IMR-90 (cell line): ENCODE data around the gene TRPV4. TPM values are rescaled to one million over a fixed set of nuclear protein-coding genes. Genes with fewer than 3 reads are reported as not detected.

Experiments
- ATAC-seq: fragments of 200-7000 bp; cut with Tn5 transposase; 2 replicates; pipeline ENCODE4 v1.9.1; 2020; ENCODE audit warnings: low read depth, mild to moderate bottlenecking, moderate library complexity
- BruUV-seq: library from RNA; stranded (reverse); fragments of 400-500 nt; replicated peaks from 2 replicates; lab custom pipeline; 2021; lab: Mats Ljungman, UMichigan
- CTCF ChIA-PET: fragments of 300-600 bp; formaldehyde crosslinking; extraction: SDS; loops from one replicate; lab custom pipeline; 2021; ENCODE audit warnings: antibody characterized with exemption; lab: Yijun Ruan, JAX
- POLR2A ChIA-PET: fragments of 300-600 bp; sonication (Branson Sonifier 250); formaldehyde crosslinking; loops from one replicate; lab custom pipeline; 2022; ENCODE audit warnings: antibody characterized with exemption; ENCODE audit not compliant: unreplicated experiment; lab: Charles Lee
- DNase-seq: peaks from one replicate; pipeline ENCODE4 v3.0.0; 2013
- H2AFZ ChIP-seq: replicated peaks from 2 replicates; pipeline ENCODE3; 2013; ENCODE audit warnings: low read length, mild to moderate bottlenecking; ENCODE audit not compliant: poor library complexity
- H2AK5ac ChIP-seq: 2 replicates; pipeline ENCODE4 v1.6.1; 2013; ENCODE audit warnings: low read depth, low read length, inconsistent platforms
- H2AK9ac ChIP-seq: replicated peaks from 2 replicates; pipeline ENCODE3; 2013; ENCODE audit warnings: mild to moderate bottlenecking, low read depth, low read length, moderate library complexity; ENCODE audit not compliant: poor library complexity
- H2BK120ac ChIP-seq: 2 replicates; pipeline ENCODE4 v1.6.1; 2013; ENCODE audit warnings: low read depth, low read length, inconsistent platforms
- H2BK15ac ChIP-seq: 3 replicates; pipeline ENCODE4 v1.6.1; 2013; ENCODE audit warnings: low read depth, low read length, inconsistent platforms
- H2BK20ac ChIP-seq: 2 replicates; pipeline ENCODE4 v1.6.1; 2013; ENCODE audit warnings: low read depth, mild to moderate bottlenecking, inconsistent platforms, low read length, moderate library complexity
- H2BK5ac ChIP-seq: 2 replicates; pipeline ENCODE4 v1.6.1; 2013; ENCODE audit warnings: mild to moderate bottlenecking, low read depth, low read length, inconsistent platforms; ENCODE audit not compliant: poor library complexity, severe bottlenecking
- H3K14ac ChIP-seq: replicated peaks from 2 replicates; pipeline ENCODE4 v1.6.1; 2013; ENCODE audit warnings: low read depth, low read length, inconsistent platforms
- H3K18ac ChIP-seq: 2 replicates; pipeline ENCODE4 v1.6.1; 2013; ENCODE audit warnings: low read depth, low read length, control low read depth
- H3K23ac ChIP-seq: 2 replicates; pipeline ENCODE4 v1.6.1; 2013; ENCODE audit warnings: low read depth, low read length, inconsistent platforms
- H3K27ac ChIP-seq: 2 replicates; pipeline ENCODE4 v1.5.1; 2013; ENCODE audit warnings: mild to moderate bottlenecking, control low read depth, low read length; ENCODE audit not compliant: insufficient read depth
- H3K27me3 ChIP-seq: 2 replicates; pipeline ENCODE4 v1.6.1; 2013; ENCODE audit warnings: low read length; ENCODE audit not compliant: control insufficient read depth, insufficient read depth
- H3K36me3 ChIP-seq: 2 replicates; pipeline ENCODE4 v1.6.1; 2013; ENCODE audit warnings: low read length, mixed read lengths; ENCODE audit not compliant: control insufficient read depth, insufficient read depth
- H3K4ac ChIP-seq: 2 replicates; pipeline ENCODE4 v1.6.1; 2013; ENCODE audit warnings: low read depth, low read length, inconsistent platforms
- H3K4me1 ChIP-seq: 2 replicates; pipeline ENCODE4 v1.6.1; 2013; ENCODE audit warnings: low read length, mixed read lengths; ENCODE audit not compliant: control insufficient read depth, insufficient read depth
- H3K4me2 ChIP-seq: 2 replicates; pipeline ENCODE4 v1.6.1; 2013; ENCODE audit warnings: low read depth, mild to moderate bottlenecking, control low read depth, low read length, moderate library complexity
- H3K4me3 ChIP-seq: 2 replicates; pipeline ENCODE4 v1.5.1; 2013; ENCODE audit warnings: low read depth, mild to moderate bottlenecking, control low read depth, low read length, moderate library complexity; ENCODE audit not compliant: insufficient read depth
- H3K56ac ChIP-seq: 2 replicates; pipeline ENCODE4 v1.6.1; 2013; ENCODE audit warnings: low read length, inconsistent platforms; ENCODE audit not compliant: insufficient read depth; ENCODE audit errors: extremely low read depth
- H3K79me1 ChIP-seq, 2 experiments: 2 replicates each; pipeline ENCODE4 v1.6.1; 2013; ENCODE audit warnings: low read length in 2 of 2, inconsistent platforms in 1 of 2, low read depth in 1 of 2
- H3K9ac ChIP-seq: 2 replicates; pipeline ENCODE4 v1.6.1; 2013; ENCODE audit warnings: low read depth, low read length, control low read depth
- H3K9me1 ChIP-seq: 2 replicates; pipeline ENCODE4 v1.6.1; 2013; ENCODE audit warnings: low read length, inconsistent platforms; ENCODE audit not compliant: insufficient read depth
- H3K9me3 ChIP-seq: 2 replicates; pipeline ENCODE4 v1.6.1; 2013; ENCODE audit warnings: low read length; ENCODE audit not compliant: control insufficient read depth, insufficient read depth
- H4K20me1 ChIP-seq: 2 replicates; pipeline ENCODE4 v1.6.1; 2013; ENCODE audit warnings: low read length, inconsistent platforms; ENCODE audit not compliant: insufficient read depth
- H4K5ac ChIP-seq: 2 replicates; pipeline ENCODE4 v1.6.1; 2013; ENCODE audit warnings: mild to moderate bottlenecking, low read depth, low read length, control low read depth
- H4K8ac ChIP-seq, 2 experiments: 2 replicates each; pipeline ENCODE4 v1.6.1; 2013; ENCODE audit warnings: low read depth in 2 of 2, low read length in 2 of 2, control low read depth in 1 of 2, inconsistent platforms in 1 of 2
- H4K91ac ChIP-seq: 2 replicates; pipeline ENCODE4 v1.6.1; 2013; ENCODE audit warnings: low read depth, low read length, inconsistent platforms; ENCODE audit not compliant: insufficient read depth
- MXI1 ChIP-seq: IDR thresholded peaks from 2 replicates; pipeline ENCODE4 v1.6.1; 2012; ENCODE audit warnings: low read depth, mild to moderate bottlenecking, low read length, moderate library complexity, borderline replicate concordance
- WGBS, 2 experiments: methylation state at CpG; one replicate each; pipeline versions ENCODE4 v1.1.5 to v1.1.7; 2013; ENCODE audit warnings: missing lambda C conversion rate in 2 of 2; ENCODE audit not compliant: insufficient read length in 1 of 2; ENCODE audit errors: extremely low coverage in 2 of 2; 5-methylcytosine and 5-hydroxymethylcytosine counted together
- dilution Hi-C: fragments of 300-500 bp; cut with HindIII; formaldehyde crosslinking; loops from one replicate; pipeline ENCODE4 v1.14.3; 2018; ENCODE audit warnings: low sequenced_read_pairs; ENCODE audit not compliant: unreplicated experiment
- in situ Hi-C: fragments of 300-500 bp; cut with MboI; formaldehyde crosslinking; loops from 3 replicates; pipeline ENCODE4 v1.14.3; 2019; ENCODE audit warnings: low sequenced_read_pairs, inconsistent platforms, mixed read lengths
- intact Hi-C: fragments of 100-400 bp; cut with micrococcal nuclease; formaldehyde crosslinking; loops from 2 replicates; pipeline ENCODE4 v1.10.0; 2022
- polyA plus RNA-seq, 3 experiments: library from polyadenylated mRNA; depleted of rRNA; stranded (reverse); fragments of >200 nt; gene quantifications; 2 replicates each; pipeline ENCODE4 v1.2.3, GENCODE V29; 2012; ENCODE audit warnings: low replicate concordance in 1 of 3
- total RNA-seq: library from RNA; depleted of rRNA; stranded (reverse); fragments of >200 nt; gene quantifications from 2 replicates; pipeline ENCODE4 v1.2.3, GENCODE V29; 2012
- TF ChIP-seq, protein P1 (sequence below): fragments of 150-350 bp; IDR thresholded peaks from 2 replicates; pipeline ENCODE4 v1.6.1; 2017; ENCODE audit warnings: mild to moderate bottlenecking, antibody characterized with exemption, low read length, low read depth

The TRPV4 gene
- total and polyA plus RNA-seq, 2 of the 4 experiments (the other 2 are of a cell fraction), result 1.1 to 6.1 TPM

DNA sequence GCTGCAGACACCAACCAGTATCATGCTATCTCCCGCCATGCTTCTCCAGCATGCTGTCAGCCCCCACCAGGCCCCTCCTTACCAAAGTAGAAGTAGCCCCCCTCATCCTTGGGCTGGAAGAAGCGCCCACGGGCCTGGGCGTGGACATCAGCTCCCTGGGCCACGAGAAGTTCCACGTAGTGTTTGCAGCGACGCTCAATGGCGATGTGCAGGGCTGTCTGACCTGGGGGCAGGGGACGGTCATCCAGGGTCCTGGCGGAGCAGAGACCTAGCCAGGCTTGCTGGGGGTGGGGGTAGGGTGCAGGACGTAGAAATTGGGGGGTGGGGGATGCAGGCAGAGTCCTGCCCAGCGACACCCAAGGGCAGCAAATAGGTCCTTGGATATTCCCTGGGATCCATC lies 32.7 kb downstream of the TRPV4 start:
- Histone ChIP-seq H3K4me1 (no peaks in the 10 kb centered on the region), H2BK20ac (no peak overlapping the region), H2AK9ac (no peak overlapping the region), H4K91ac (no peak overlapping the region), H2BK15ac (no peak overlapping the region), H3K9me1 (no peaks in the 10 kb centered on the region), H3K4ac (no peak overlapping the region), H3K79me1 (no peaks in the 10 kb centered on the region), H4K20me1 (no peaks in the 10 kb centered on the region), H4K5ac (no peak overlapping the region), H4K8ac (no peak overlapping the region), H3K14ac (no peak overlapping the region), H3K23ac (no peak overlapping the region), H2AK5ac (no peak overlapping the region), H2AFZ (no peak overlapping the region), H2BK120ac (no peak overlapping the region), H3K9ac (no peak overlapping the region), H2BK5ac (no peak overlapping the region), H3K56ac (no peak overlapping the region), H3K4me3 (no peak overlapping the region), H3K9me3 (no peaks in the 10 kb centered on the region), H3K4me2 (no peak overlapping the region), H3K27me3 (no peaks in the 10 kb centered on the region), H3K27ac (no peak overlapping the region), H3K18ac (no peak overlapping the region), H3K36me3 (peaks cover 6% of the 10 kb centered on the region; the same call in 1 of the 2 replicates)
- in situ Hi-C loops, result loop anchor here (5.0 kb wide), 1 partner anchor 42 kb away; no protein-coding TSS in a partner anchor
- TF ChIP-seq MXI1, result no peak
- TF ChIP-seq, protein P1, sequence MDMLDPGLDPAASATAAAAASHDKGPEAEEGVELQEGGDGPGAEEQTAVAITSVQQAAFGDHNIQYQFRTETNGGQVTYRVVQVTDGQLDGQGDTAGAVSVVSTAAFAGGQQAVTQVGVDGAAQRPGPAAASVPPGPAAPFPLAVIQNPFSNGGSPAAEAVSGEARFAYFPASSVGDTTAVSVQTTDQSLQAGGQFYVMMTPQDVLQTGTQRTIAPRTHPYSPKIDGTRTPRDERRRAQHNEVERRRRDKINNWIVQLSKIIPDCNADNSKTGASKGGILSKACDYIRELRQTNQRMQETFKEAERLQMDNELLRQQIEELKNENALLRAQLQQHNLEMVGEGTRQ, result no peak
- ChIA-PET CTCF (no interaction called here), POLR2A (no interaction called here)
- WGBS, 2 experiments, result 98% methylated on average over 9 of the region's 13 CpGs; no CpG with 5 or more reads in 1 of the 2 experiments
- no peak for ATAC-seq
- no peak for DNase-seq
- intact Hi-C loops, result no loop called here
- dilution Hi-C loops, result no loop called here
- BruUV-seq, result no TSS peak
